ENCODE results near the gene KCTD18.

KCTD18 gene

DNA sequence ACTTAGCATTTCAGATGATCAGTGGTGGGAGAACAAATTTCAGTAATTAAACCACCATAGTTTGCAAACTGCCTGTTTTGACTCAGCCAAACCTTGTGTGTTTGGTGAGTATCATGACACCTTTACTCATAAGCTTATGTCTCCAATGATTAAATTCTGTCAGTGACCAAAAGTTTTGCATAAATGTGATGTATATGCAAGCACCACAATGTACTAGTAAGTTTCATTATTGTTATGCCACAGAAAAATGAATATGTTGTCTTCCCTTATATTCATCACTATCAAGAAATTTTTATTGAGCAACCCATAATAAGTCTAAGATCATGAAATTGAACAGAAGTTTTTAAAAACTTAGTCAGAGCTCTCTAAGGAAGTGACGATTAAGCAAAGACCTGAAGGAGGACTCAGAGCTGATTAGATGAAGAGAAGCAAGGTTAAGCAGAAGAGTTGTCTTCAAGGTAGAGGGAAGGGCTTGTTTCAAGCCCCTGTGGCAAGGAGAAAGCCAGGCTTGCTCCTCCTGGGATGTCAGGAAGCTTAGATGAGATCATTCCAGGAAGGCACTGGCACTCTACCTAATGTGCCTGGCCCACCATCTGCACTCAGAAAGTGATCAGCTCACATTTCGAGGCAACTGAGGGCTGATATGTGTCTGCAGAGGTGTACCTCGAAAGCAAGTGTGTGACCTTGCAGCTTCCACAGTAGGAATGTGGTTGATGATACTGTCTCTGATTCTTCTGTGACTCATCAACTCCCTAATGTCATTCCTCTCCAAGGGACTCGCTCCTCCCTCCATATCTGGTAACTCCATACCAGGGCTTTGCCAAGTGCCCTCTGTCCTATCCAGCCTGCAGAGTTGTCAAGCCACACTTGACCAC, 54.7 kb downstream of the KCTD18 start:
- DNase-seq (ENCODE audit: low spot score) = no peak

DNA sequence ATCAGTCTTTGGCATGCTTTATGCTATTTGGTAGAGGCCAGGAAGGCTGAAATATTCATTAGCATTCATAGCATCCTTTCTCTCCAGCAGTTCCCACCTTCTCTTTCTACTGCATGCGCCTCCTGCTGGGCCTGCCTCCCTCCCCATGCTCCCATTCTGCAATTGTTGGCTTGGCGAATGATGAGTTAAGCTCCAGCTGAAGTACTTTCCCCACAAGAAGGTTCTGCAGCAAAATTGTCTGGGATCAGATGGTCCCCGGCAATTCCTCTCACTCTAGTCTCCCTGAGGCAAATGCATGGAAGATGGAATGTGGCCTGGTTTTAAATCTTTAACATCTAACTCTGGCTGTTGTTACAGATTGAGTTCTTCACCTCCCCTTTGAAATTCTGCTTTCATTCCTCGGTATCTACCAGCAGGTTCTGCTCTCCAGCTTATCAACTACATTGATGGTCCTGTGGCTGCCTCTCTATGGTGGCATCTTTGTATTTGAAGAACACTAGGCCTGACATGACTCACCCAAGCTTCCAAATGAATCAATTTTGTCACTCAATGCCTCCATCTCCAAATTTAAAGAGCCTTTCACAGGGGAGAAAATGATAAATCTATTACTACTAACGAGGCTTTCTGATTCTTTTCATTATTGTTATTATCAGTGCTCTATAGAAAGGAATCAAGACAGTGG, 55.9 kb downstream of the KCTD18 start:
- DNase-seq (ENCODE audit: low spot score) = no peak

DNA sequence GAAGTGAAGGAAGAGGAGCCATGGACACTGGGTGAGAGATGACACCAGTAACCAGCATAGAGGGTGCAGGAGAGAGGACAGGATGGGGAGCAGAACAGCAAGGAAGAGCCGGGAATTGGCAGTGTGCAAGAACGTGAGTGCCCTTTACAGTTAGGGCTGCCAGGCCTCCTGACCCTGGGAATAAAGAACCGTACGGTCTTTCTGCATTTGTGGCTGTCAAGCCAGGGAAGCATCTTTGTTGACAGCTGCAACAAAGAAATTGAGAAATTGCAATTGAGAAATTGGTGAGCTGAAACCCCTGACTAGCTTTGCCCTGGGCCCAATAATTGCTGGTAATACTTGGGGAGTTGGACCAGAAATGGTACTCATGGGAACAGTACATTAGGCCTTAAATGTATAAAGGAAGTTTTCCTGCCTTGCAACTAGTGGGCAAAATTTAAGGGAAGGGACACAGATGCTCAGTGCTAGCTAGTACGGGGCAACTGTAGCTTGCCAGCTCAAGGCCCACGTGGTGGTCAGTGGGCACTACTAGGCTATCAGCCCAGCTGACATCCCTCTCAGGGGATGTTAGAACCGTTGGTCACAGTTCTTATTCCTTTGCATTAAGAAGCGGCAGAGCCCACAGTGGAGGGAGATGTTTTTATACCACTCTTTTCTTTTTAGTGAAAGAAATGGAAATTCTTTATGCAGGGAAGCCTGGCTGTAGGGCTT, 56.6 kb downstream of the KCTD18 start:
- no peak for DNase-seq (ENCODE audit: low spot score)

DNA sequence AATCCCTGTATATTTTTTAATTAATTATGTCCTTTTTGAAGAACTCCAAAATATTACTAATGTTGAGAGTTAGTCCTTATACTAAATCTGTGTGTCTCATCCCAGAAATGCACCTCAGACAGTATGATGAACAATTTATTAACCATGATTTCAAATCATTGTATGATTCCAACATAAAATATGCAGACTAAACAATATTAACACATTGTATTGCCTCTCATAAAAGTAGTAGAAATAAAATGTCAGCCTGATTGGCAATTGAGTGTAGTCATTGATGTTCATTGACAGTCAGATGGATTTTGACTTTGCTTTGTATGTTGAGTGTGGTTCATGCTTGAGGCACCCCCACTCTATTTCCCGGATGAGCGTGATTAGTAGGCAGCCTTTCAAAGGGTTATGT, 57.5 kb downstream of the KCTD18 start:
- no peak for DNase-seq (ENCODE audit: low spot score)

DNA sequence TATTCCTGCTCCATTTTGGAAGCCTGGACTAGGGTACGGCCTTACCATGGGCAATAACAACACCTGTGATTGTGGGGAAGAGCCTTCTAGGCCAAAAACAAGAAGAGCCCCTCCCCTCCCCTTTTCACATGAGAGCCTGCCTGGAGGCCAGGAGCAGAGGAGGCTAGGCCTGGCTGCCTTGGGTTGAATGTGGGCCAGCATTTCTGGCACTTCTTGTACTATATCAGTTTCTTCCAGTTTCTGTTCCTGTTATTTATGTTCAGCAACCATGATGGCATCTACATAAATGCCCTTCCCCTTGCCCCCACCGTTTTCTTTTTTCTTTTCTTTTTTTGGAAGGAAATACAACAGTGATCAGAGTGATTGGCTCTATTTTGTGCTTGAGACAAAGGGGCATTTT, 58.4 kb downstream of the KCTD18 start:
- DNase-seq (ENCODE audit: low spot score) = no peak

DNA sequence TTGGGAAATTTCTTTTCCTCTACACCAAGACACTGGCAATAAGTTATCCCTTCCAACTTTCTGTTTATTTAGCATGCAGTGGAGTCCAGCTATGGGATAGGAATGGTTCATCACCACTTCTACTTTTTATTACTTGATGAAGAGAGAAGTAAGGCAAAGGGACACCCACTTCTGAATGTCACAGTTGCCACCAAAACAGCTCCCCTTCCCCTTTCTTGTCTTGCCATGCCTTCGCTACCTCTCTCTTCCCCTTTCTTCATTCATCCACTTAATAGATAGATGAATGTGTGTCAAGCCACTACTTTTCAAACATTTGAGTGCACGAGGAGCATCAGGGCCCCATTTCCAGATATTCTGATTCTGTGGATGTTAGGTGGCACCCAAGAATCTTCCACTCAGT, 59.6 kb downstream of the KCTD18 start:
- no peak for DNase-seq (ENCODE audit: low spot score)

DNA sequence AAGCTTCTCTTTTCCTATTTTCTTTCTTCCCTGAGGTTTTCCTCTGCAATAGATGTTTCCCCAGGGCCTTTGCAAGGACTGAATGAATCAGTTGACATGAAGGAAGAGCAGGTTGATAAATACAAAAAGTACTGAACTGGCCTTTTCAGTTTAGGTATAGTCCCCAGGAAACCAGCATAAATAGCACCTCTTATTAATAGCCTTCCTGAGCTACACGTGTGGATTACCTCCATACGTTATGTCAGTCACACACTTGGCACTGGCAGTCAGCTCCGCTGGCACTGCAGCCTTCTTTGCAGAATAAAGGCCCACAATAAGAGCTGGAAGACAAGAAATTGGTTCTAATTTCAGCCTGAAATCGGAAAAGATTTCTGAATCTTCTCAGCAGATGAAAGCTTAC, 60.7 kb downstream of the KCTD18 start:
- no peak for DNase-seq (ENCODE audit: low spot score)

DNA sequence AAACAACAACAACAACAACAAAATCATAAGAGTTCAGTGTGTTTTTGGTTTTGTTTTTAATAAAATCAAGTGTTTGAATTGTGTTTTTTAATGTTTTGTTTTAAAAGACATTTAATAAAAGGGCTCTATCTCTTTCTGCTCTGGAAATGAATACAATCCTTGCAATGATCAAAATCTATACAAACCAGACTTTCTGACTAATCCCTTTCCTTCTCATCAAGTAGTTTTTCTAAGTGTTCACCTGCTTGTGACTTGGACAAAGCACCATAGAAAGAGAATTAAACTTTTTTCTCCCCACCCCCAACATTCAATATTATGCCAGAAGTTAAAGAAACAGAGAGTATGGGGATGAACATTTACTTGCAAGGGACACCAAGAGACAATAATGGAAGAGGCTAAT, 61.4 kb downstream of the KCTD18 start:
- no peak for DNase-seq (ENCODE audit: low spot score)

DNA sequence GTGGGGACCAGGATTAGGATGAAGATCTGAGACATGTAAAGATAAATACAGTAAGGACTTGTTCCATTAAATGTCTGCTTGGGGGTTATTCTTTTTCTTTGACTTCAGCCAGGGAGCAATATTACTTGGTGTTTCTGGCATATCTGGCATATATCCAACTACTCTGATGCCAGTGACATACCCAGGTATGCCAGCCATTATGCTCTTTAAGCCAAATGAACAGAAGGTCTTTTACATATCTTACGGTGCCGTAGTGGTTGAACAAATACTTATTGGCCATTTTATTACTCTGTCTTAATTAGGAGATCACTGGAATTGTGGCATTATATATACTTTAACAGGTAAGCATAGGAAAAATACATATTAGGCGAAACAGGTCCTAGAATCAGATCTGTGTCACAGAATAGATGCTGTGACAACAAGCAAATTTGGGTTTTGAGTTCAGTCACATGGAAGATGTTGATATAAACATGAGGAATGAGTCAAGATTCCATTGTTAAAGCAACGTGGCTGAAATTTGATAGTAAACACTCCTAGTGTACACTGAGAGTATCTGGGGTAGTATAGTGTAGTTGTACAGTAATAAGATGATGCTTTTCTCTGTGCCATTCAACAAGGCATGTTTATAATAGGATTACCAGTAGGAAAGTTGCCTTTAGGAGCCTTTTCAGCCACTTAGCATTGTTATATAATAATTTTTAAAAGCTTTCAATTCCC, 62.6 kb downstream of the KCTD18 start:
- no peak for DNase-seq (ENCODE audit: low spot score)

DNA sequence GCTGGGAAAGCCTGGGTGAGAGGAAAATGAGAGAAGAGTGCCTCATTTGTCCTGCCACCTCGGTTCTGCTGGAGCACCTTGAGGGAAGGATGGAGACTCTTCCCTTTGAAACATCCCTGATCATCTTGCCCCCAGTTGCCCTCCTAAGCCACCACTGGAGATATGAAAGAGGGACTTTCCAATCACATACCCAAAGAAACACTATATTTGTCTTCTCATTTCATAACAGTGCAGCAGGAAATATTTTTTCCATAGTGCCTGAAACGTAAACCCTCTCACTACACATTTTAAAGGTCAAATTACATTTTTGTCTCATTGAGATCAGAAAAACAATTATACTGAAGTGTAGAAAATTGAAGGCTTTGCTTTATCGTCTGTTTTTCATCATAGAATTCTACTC, 63.3 kb downstream of the KCTD18 start:
- DNase-seq (ENCODE audit: low spot score) = no peak

DNA sequence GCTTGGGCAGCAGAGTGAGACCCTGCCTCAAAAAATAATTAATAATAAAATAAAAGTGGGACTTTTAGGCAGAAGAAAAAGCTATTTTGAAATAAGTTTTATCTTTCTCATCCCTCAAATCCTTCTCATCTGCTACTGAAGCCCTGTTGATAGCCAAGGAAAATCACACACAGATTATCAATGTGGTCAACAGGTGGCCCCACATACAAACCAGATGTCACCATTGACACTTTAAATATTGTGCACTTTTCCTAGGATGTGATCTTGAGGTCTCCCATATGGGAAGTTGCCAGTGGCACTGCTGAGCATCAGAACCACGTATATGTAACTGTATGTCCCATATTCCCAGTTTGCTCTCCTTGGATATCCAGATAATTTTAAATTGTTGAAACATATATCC, 64.6 kb downstream of the KCTD18 start:
- DNase-seq (ENCODE audit: low spot score) = no peak

DNA sequence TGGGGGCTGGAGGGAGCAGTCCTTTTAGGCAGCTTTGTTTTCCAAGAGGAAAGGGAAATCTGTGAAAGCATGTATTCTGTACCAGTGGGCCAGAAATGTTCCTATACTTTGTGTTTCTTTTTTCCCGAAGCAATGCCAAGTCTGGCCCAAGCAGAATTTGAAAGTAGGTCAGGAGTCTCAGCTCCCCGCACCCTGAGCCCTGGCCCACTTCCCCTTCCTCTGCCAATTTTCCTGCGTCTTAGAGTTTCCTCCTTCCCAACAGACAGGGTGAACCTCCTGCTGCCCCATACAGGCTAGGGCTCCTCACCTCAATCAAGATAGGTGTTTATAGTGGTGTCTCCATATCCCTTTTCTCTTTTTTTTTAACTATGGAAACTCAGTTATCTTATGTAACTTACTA, 65.3 kb downstream of the KCTD18 start:
- DNase-seq (ENCODE audit: low spot score) = no peak

DNA sequence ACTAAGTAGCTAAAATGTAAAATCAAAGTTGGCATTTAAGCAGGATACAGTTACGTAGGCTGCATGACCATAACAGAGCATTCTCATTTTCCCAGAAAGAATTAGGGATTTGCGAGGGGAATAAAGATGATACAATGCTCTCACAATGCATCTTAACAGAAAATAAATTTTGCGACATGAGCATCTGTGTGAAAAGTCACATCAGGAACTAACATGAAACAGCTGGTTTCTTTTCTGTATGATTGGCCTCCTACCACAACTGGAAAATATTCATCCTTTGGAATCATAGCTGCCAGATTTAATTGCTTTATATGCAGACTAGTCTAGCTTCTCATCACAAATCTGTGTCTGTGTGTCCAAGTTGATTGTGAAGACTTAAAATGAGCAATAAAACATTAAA, 66.0 kb downstream of the KCTD18 start:
- no peak for DNase-seq (ENCODE audit: low spot score)

DNA sequence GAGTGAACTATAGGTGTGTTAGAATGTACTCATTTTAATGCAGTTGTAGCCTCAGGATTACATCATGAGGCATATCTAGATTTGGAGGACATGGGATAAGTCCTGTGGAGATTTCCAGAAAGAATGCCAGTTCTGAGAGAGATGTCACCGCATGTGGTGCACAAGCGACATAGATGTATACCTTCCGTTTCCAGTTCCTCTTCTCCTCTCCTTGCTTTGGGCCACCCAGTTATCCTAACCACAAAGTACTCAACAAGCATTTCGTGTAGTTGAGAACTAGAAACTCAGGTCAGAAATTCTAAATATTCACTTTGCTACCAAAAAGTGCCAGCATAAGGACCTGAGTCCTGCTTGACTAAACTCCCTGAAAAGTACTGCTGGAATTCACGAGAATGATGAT, 66.5 kb downstream of the KCTD18 start:
- no peak for DNase-seq (ENCODE audit: low spot score)

DNA sequence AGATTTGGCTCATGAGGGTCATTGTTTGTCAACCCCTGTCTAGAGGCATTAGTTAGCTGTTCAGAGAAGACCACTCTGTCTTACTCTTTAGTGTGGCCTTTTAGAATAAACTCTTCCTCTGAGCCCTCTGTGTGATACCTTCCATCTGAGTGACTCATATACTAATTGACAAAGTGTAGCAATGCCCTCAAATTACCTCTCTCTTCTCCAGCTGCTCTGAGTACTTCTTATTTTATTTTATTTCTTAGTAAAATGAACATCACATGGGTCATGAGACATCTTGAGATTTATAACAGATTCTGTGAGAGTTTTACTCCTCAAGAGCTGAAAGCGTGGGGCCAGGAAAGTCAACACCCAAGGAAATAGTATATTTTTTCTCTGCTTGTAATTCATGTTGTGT, 67.4 kb downstream of the KCTD18 start:
- no peak for DNase-seq (ENCODE audit: low spot score)

DNA sequence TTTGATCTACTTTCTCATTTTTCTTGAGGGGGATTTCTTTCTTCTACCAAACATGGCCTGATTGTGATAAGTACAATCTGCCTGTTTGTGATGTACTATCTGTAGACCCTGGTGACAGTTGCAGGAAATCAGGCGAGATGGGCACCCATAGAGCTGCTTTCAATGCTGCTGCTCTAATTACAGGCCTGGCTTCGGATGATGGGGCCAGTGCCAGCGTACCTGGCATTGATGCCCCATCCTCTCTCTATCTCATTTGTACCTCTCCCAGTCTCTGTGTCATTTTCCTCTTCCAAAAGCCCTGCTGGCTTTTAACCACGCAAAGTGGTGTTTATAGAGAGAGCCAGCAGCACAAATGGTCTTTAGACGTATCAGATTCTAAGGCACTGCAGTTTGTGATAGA, 69.9 kb downstream of the KCTD18 start:
- no peak for DNase-seq (ENCODE audit: low spot score)
